ENCODE measurements around the gene GMPR2.

GRCh38 chr14:24187539-24187915 lies 45.2 kb upstream of the GMPR2 start:
- TF ChIP-seq, protein P1, sequence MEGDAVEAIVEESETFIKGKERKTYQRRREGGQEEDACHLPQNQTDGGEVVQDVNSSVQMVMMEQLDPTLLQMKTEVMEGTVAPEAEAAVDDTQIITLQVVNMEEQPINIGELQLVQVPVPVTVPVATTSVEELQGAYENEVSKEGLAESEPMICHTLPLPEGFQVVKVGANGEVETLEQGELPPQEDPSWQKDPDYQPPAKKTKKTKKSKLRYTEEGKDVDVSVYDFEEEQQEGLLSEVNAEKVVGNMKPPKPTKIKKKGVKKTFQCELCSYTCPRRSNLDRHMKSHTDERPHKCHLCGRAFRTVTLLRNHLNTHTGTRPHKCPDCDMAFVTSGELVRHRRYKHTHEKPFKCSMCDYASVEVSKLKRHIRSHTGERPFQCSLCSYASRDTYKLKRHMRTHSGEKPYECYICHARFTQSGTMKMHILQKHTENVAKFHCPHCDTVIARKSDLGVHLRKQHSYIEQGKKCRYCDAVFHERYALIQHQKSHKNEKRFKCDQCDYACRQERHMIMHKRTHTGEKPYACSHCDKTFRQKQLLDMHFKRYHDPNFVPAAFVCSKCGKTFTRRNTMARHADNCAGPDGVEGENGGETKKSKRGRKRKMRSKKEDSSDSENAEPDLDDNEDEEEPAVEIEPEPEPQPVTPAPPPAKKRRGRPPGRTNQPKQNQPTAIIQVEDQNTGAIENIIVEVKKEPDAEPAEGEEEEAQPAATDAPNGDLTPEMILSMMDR (IDR thresholded peaks at IDR 0.05; ENCODE audit: low read length), result no peak
- no peak for TF ChIP-seq EZH2 (IDR thresholded peaks at IDR 0.05; ENCODE audit: borderline replicate concordance, low read length)

All from OCI-LY1 (cell line).